H1 (cell line): Measurements from ENCODE around the gene TUT4. TPM values are rescaled to one million over a fixed set of nuclear protein-coding genes. Genes with fewer than 3 reads are reported as not detected.

Source experiments
- FOSL1 ChIP-seq: IDR thresholded peaks from 2 replicates; pipeline ENCODE4 v1.6.1; 2011; ENCODE audit warnings: mild to moderate bottlenecking, low read depth, low read length, moderate library complexity; ENCODE audit not compliant: insufficient read depth
- polyA plus RNA-seq, 7 experiments: library from polyadenylated mRNA; depleted of rRNA in 3 of 7; stranded (reverse) in 5 of 7; unstranded in 2 of 7; fragments of >200 nt in 5 of 7; fragments of 200-250 nt in 2 of 7; gene quantifications; 1 replicate in 5 of 7; 2 replicates in 1 of 7; 4 replicates in 1 of 7; pipeline versions ENCODE4 v1.2.1 to v1.2.3, GENCODE V29; 2011 to 2013; ENCODE audit warnings: missing spikeins in 2 of 7, mixed read lengths in 2 of 7
- total RNA-seq: library from RNA; stranded (reverse); fragmentation: NEBNext Ultra II Directional; extraction: Animal tissue kit (Norgen Biotek cat#: 25700); gene quantifications from 2 replicates; pipeline ENCODE4 v1.2.1, GENCODE V29; 2021

Gene TUT4
- total and polyA plus RNA-seq, 2 of the 8 experiments (the other 6 are each of a cell fraction or from before 2014, with no cell fraction given): 54.5 to 63.3 TPM

- TF ChIP-seq FOSL1: no peak
- TF ChIP-seq, all 59 proteins: peak for 0
These were observed 3.9 kb upstream of the TUT4 start (continued) for GRCh38 chr1:52556641-52557360.
